Loucy (cell line): ENCODE results near the gene PNPLA1.

ENCODE experiments used
- EZH2phosphoT487 ChIP-seq: fragments of 200-600 bp; IDR thresholded peaks from 2 replicates; pipeline ENCODE4 v1.6.1; 2018; ENCODE audit warnings: antibody characterized with exemption, mild to moderate bottlenecking, moderate library complexity, borderline replicate concordance
- TF ChIP-seq, protein P1 (sequence below): fragments of 200-600 bp; sonication (generic); conservative IDR thresholded peaks from 2 replicates; pipeline ENCODE4 v1.5.1; 2014; ENCODE audit warnings: mild to moderate bottlenecking, antibody characterized with exemption, low read length

DNA sequence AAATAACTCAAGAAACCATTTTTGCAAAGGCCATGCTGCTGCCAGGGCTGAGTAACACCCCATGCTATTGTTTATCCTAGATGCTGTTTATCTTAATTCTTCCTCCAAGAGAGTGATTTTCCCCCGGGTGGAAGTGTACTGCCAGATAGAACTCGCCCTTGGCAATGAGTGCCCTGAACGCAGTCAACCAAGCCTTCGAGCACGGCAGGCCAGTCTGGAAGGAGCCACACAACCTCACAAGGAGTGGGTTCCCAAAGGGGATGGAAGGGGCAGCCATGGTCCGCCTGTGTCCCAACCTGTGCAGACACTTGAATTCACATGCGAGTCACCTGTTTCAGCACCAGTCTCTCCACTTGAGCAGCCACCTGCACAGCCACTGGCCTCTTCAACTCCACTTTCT lies 31.9 kb downstream of the PNPLA1 start:
- TF ChIP-seq, protein P1, sequence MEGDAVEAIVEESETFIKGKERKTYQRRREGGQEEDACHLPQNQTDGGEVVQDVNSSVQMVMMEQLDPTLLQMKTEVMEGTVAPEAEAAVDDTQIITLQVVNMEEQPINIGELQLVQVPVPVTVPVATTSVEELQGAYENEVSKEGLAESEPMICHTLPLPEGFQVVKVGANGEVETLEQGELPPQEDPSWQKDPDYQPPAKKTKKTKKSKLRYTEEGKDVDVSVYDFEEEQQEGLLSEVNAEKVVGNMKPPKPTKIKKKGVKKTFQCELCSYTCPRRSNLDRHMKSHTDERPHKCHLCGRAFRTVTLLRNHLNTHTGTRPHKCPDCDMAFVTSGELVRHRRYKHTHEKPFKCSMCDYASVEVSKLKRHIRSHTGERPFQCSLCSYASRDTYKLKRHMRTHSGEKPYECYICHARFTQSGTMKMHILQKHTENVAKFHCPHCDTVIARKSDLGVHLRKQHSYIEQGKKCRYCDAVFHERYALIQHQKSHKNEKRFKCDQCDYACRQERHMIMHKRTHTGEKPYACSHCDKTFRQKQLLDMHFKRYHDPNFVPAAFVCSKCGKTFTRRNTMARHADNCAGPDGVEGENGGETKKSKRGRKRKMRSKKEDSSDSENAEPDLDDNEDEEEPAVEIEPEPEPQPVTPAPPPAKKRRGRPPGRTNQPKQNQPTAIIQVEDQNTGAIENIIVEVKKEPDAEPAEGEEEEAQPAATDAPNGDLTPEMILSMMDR: no peak
- no peak for TF ChIP-seq EZH2phosphoT487
